Pulmonary artery endothelial cell (primary cell): Measurements from ENCODE around the gene UQCRFS1. TPM values are rescaled to one million over a fixed set of nuclear protein-coding genes. Genes with fewer than 3 reads are reported as not detected.
"Not testable (repeated sequence)": the region's sequence is repeated elsewhere in the genome, so short reads cannot be mapped to it uniquely, and the experiment has no call there.

Source experiments
- DNase-seq: peaks from one replicate; pipeline ENCODE4 v3.0.0-alpha.2; 2011; ENCODE audit warnings: low read depth, low spot score
- total RNA-seq: library from RNA; depleted of rRNA; stranded (reverse); fragments of >200 nt; gene quantifications from 2 replicates; pipeline ENCODE4 v1.2.3, GENCODE V29; 2014

The UQCRFS1 gene
- total RNA-seq, 1 donor from 2014 or later: 41.3 TPM

- DNase-seq: no peak
Measured at GRCh38 chr19:29215322-29215845, 2.4 kb upstream of the UQCRFS1 start.

GRCh38 chr19:29214411-29214810, 1.5 kb upstream of the UQCRFS1 start:
- no peak for DNase-seq

GRCh38 chr19:29212356-29212647, 649 bp downstream of the UQCRFS1 start:
- no peak for DNase-seq

- no peak for DNase-seq
Measured at GRCh38 chr19:29211562-29212355, 1.2 kb downstream of the UQCRFS1 start.

GRCh38 chr19:29211041-29211440, 1.9 kb downstream of the UQCRFS1 start:
- not testable (repeated sequence) for DNase-seq

GRCh38 chr19:29210502-29210901, 2.4 kb downstream of the UQCRFS1 start:
- DNase-seq: not testable (repeated sequence)

- not testable (repeated sequence) for DNase-seq
Measured at GRCh38 chr19:29207403-29208187, 5.4 kb downstream of the UQCRFS1 start.

- DNase-seq: no peak
Measured at GRCh38 chr19:29206453-29206852, 6.5 kb downstream of the UQCRFS1 start.

GRCh38 chr19:29202281-29202680, 10.7 kb downstream of the UQCRFS1 start:
- no peak for DNase-seq

- DNase-seq: no peak
Measured at GRCh38 chr19:29201855-29202254, 11.1 kb downstream of the UQCRFS1 start.

- no peak for DNase-seq
Measured at GRCh38 chr19:29194658-29195057, 18.3 kb downstream of the UQCRFS1 start.

GRCh38 chr19:29193155-29193554, 19.8 kb downstream of the UQCRFS1 start:
- no peak for DNase-seq

- no peak for DNase-seq
Measured at GRCh38 chr19:29191005-29191404, 21.9 kb downstream of the UQCRFS1 start.

- no peak for DNase-seq
Measured at GRCh38 chr19:29189033-29189360, 24.0 kb downstream of the UQCRFS1 start.

GRCh38 chr19:29188289-29189032, 24.5 kb downstream of the UQCRFS1 start:
- no peak for DNase-seq

- no peak for DNase-seq
Measured at GRCh38 chr19:29187676-29188075, 25.3 kb downstream of the UQCRFS1 start.

GRCh38 chr19:29185427-29185826, 27.5 kb downstream of the UQCRFS1 start:
- no peak for DNase-seq

GRCh38 chr19:29176981-29177754, 35.8 kb downstream of the UQCRFS1 start:
- DNase-seq: no peak

- no peak for DNase-seq
Measured at GRCh38 chr19:29173896-29174295, 39.1 kb downstream of the UQCRFS1 start.

GRCh38 chr19:29172302-29172701, 40.6 kb downstream of the UQCRFS1 start:
- DNase-seq: no peak

GRCh38 chr19:29171525-29171924, 41.4 kb downstream of the UQCRFS1 start:
- DNase-seq: no peak
